K562 (cell line): Measurements from ENCODE around the gene VARS1. TPM values are rescaled to one million over a fixed set of nuclear protein-coding genes. Genes with fewer than 3 reads are reported as not detected.

Source experiments
- CEBPB ChIP-seq: fragments of 450-650 bp; IDR thresholded peaks from 2 replicates; pipeline ENCODE4 v1.6.1; 2016; ENCODE audit warnings: missing genetic modification characterization, missing compliant biosample characterization
- CEBPG ChIP-seq, 3 experiments: fragments of 200-800 bp in 1 of 3; sonication (Bioruptor generic) in 1 of 3; sonication (generic) in 1 of 3; formaldehyde crosslinking in 1 of 3; IDR thresholded peaks in 2 of 3; conservative IDR thresholded peaks in 1 of 3; 2 replicates each; pipeline versions ENCODE4 v1.6.1 to v1.8.0; 2016 to 2022; ENCODE audit warnings: missing compliant biosample characterization in 2 of 3, missing genetic modification characterization in 2 of 3, mild to moderate bottlenecking in 1 of 3, missing genetic modification reagents in 1 of 3
- CHD2 ChIP-seq: IDR thresholded peaks from 2 replicates; pipeline ENCODE4 v1.6.1; 2011; ENCODE audit warnings: low read depth, low read length
- CREB5 ChIP-seq: fragments of 250-450 bp; sonication (Bioruptor Pico); IDR thresholded peaks from 2 replicates; pipeline ENCODE4 v1.5.0; 2020; ENCODE audit warnings: mild to moderate bottlenecking
- HMG20B ChIP-seq: fragments of 250-450 bp; sonication (Bioruptor Pico); IDR thresholded peaks from 2 replicates; pipeline ENCODE4 v1.5.0; 2021; ENCODE audit warnings: mild to moderate bottlenecking
- HNRNPLL ChIP-seq: fragments of 200-400 bp; formaldehyde crosslinking; IDR thresholded peaks from 2 replicates; pipeline ENCODE4 v1.6.1; 2017; ENCODE audit warnings: low read length, low read depth, mild to moderate bottlenecking; ENCODE audit not compliant: poor library complexity, severe bottlenecking
- MIER1 ChIP-seq: fragments of 450-650 bp; IDR thresholded peaks from 2 replicates; pipeline ENCODE4 v1.6.1; 2016; ENCODE audit warnings: antibody characterized with exemption, mild to moderate bottlenecking, low read depth
- OTX1 ChIP-seq: fragments of 450-650 bp; formaldehyde crosslinking; IDR thresholded peaks from 2 replicates; pipeline ENCODE4 v1.4.0; 2022; ENCODE audit warnings: mild to moderate bottlenecking
- RBBP5 ChIP-seq: fragments of 200-600 bp; sonication (generic); IDR thresholded peaks from 2 replicates; pipeline ENCODE4 v1.6.1; 2012; ENCODE audit warnings: borderline replicate concordance, mild to moderate bottlenecking, low read length, control low read depth, inconsistent platforms; ENCODE audit not compliant: insufficient read depth, poor library complexity, severe bottlenecking
- SREBF2 ChIP-seq: sonication (generic); formaldehyde crosslinking; IDR thresholded peaks from 2 replicates; pipeline ENCODE4 v1.4.0; 2020; ENCODE audit warnings: mild to moderate bottlenecking, missing genetic modification reagents
- TBL1XR1 ChIP-seq, 2 experiments: IDR thresholded peaks; 2 replicates each; pipeline ENCODE4 v1.6.1; 2012; ENCODE audit warnings: improper control_type of control experiment in 2 of 2, low read length in 2 of 2, mild to moderate bottlenecking in 1 of 2
- XRCC4 ChIP-seq: IDR thresholded peaks from one replicate; pipeline ENCODE4 v1.6.1; 2011; ENCODE audit not compliant: insufficient read depth, insufficient read length; ENCODE audit errors: extremely low read depth
- ZC3H4 ChIP-seq: sonication (generic); formaldehyde crosslinking; IDR thresholded peaks from 2 replicates; pipeline ENCODE4 v1.9.0; 2021; ENCODE audit warnings: missing genetic modification reagents, borderline replicate concordance
- ZNF318 ChIP-seq, 2 experiments: fragments of 450-650 bp; IDR thresholded peaks; 2 replicates each; pipeline ENCODE4 v1.6.1; 2016; ENCODE audit warnings: mild to moderate bottlenecking in 2 of 2, borderline replicate concordance in 1 of 2, low read depth in 1 of 2, moderate library complexity in 1 of 2
- ZNF717 ChIP-seq: fragments of 250-450 bp; sonication (Bioruptor Pico); IDR thresholded peaks from 2 replicates; pipeline ENCODE4 v1.5.0; 2021
- polyA plus RNA-seq, 8 experiments: library from polyadenylated mRNA; depleted of rRNA in 4 of 8; stranded (reverse) in 5 of 8; unstranded in 3 of 8; fragments of >200 nt; fragmentation: Nextera tagmentation in 2 of 8; fragmentation: Illumina TruSeq in 1 of 8; extraction: Ambion mirVana in 2 of 8; extraction: Trizol in 1 of 8; gene quantifications; 2 replicates each; pipeline versions ENCODE4 v1.2.1 to v1.2.3, GENCODE V29; 2011 to 2014; ENCODE audit warnings: inconsistent platforms in 1 of 8, missing spikeins in 1 of 8
- total RNA-seq, 7 experiments: library from RNA; depleted of rRNA in 6 of 7; stranded (reverse); fragments of >200 nt in 6 of 7; fragmentation: Illumina TruSeq in 2 of 7; extraction: Trizol in 2 of 7; gene quantifications; 2 replicates each; pipeline versions ENCODE4 v1.2.1 to v1.2.3, GENCODE V29; 2011 to 2021; ENCODE audit warnings: low replicate concordance in 1 of 7
- TF ChIP-seq, protein P1 (sequence below): fragments of 450-650 bp; formaldehyde crosslinking; conservative IDR thresholded peaks from 2 replicates; pipeline ENCODE4 v1.4.0; 2022; ENCODE audit warnings: mild to moderate bottlenecking, missing genetic modification characterization

The VARS1 gene
- total and polyA plus RNA-seq, 9 of the 15 experiments (the other 6 are each of a cell fraction or from before 2014, with no cell fraction given) = 2.9 to 488 (median 130) TPM

DNA sequence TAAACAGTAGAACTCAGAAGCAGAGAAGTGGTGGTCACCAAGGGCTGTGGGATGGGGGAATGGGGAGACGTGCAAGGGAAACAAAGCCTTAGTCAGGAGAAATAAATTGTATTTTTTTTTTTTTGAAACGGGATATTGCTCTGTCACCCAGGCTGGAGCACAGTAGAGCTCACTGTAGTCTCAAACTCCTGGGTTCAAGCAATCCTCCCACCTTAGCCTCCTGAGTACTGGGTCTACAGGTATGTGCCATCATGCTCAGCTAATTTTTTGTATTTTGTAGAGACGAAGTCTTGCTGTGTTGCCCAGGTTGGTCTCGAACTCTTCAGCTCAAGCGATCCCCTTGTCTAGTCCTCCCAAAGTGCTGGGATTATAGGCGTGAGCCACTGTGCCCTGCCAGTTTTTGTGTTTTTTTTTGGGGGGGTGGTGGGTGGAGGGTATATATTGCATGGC is 35.4 kb upstream of the VARS1 start (continued):
- TF ChIP-seq ZNF318 (IDR thresholded peaks at IDR 0.05; ENCODE audit: borderline replicate concordance in 1 of 2, low read depth in 1 of 2) (peak in 1 of 2 experiments; percentile 62; a peak in 2 of 4 replicates), MIER1 (no peak), TBL1XR1 (IDR thresholded peaks at IDR 0.05; ENCODE audit: low read length in 2 of 2) (no peak; a peak in 1 of 4 replicates), ZNF717 (CRISPR knock-in tag) (no peak), CHD2 (peak; percentile 62; the same call in 1 of the 2 replicates), OTX1 (CRISPR knock-in tag) (0 out of 2 replicates have a peak, but pooled peaks have one; percentile 21), SREBF2 (CRISPR knock-in tag) (no peak), CEBPG (CRISPR knock-in tag; IDR thresholded peaks at IDR 0.05) (peak; percentile 13; the same call in 1 of the 2 replicates), CEBPG (tag; conservative IDR thresholded peaks at IDR 0.05 in 1 of 2, IDR thresholded peaks at IDR 0.05 in 1 of 2) (no peak; a peak in 1 of 4 replicates), HNRNPLL (no peak), RBBP5 (peak; percentile 22), CEBPB (tag) (0 out of 2 replicates have a peak, but pooled peaks have one; percentile 4), ZC3H4 (CRISPR knock-in tag) (no peak; the same call in 1 of the 2 replicates), CREB5 (CRISPR knock-in tag) (no peak), XRCC4 (no peak), HMG20B (CRISPR knock-in tag) (0 out of 2 replicates have a peak, but pooled peaks have one; percentile 23)
- TF ChIP-seq, protein P1, sequence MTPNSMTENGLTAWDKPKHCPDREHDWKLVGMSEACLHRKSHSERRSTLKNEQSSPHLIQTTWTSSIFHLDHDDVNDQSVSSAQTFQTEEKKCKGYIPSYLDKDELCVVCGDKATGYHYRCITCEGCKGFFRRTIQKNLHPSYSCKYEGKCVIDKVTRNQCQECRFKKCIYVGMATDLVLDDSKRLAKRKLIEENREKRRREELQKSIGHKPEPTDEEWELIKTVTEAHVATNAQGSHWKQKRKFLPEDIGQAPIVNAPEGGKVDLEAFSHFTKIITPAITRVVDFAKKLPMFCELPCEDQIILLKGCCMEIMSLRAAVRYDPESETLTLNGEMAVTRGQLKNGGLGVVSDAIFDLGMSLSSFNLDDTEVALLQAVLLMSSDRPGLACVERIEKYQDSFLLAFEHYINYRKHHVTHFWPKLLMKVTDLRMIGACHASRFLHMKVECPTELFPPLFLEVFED (CRISPR knock-in tag) = peak; percentile 71; the same call in 1 of the 2 replicates
